A549 (cell line): ENCODE results near the gene KNDC1.

Experiments
- CTCF ChIP-seq: fragments of >200 bp; sonication (Bioruptor Twin); formaldehyde crosslinking; IDR thresholded peaks from 3 replicates; pipeline ENCODE4 v1.5.1; 2016
- REST ChIP-seq: fragments of 200-600 bp; sonication (generic); IDR thresholded peaks from 2 replicates; pipeline ENCODE4 v1.6.1; 2016; ENCODE audit warnings: antibody characterized with exemption, mild to moderate bottlenecking, moderate library complexity

- TF ChIP-seq REST (no peak), CTCF (no peak)
Measured at GRCh38 chr10:133241501-133242205, 81.6 kb downstream of the KNDC1 start.
